Tibial artery (tissue), 4 donors: ENCODE measurements around the gene CYTH4.

Experiments
- DNase-seq, 2 donors: peaks; one replicate each; pipeline ENCODE4 v3.0.0-alpha.2; 2019
- H3K27ac ChIP-seq, 2 donors: fragments of 200-600 bp; sonication (generic) in 1 of 2; 1 replicate in 1 of 2; 2 replicates in 1 of 2; pipeline ENCODE4 v1.5.1; 2018 to 2019; ENCODE audit warnings: mild to moderate bottlenecking in 1 of 2
- H3K27me3 ChIP-seq, 2 donors: fragments of 200-600 bp; sonication (generic) in 1 of 2; one replicate each; pipeline versions ENCODE4 v1.5.1 to v1.6.0; 2016 to 2019
- H3K36me3 ChIP-seq, 3 donors: fragments of 200-600 bp; sonication (generic) in 2 of 3; one replicate each; pipeline ENCODE4 v1.5.1; 2016 to 2019; ENCODE audit warnings: mild to moderate bottlenecking in 2 of 3
- H3K4me1 ChIP-seq, 4 donors: fragments of 200-600 bp; sonication (generic) in 2 of 4; 1 replicate in 3 of 4; 2 replicates in 1 of 4; pipeline ENCODE4 v1.5.1; 2016 to 2019
- H3K4me3 ChIP-seq, 2 donors: fragments of 200-600 bp; sonication (generic) in 1 of 2; 1 replicate in 1 of 2; 2 replicates in 1 of 2; pipeline ENCODE4 v1.5.1; 2018 to 2019; ENCODE audit warnings: mild to moderate bottlenecking in 2 of 2
- H3K9me3 ChIP-seq, 3 donors: fragments of 200-600 bp; sonication (generic) in 1 of 3; one replicate each; pipeline ENCODE4 v1.5.1; 2016 to 2019
- intact Hi-C: fragments of 100-400 bp; cut with DNase I; formaldehyde crosslinking; loops from one replicate; pipeline ENCODE4 v1.15.0; 2023; ENCODE audit warnings: low total_unique reads
- TF ChIP-seq, protein P1 (sequence below), 2 experiments: fragments of 200-600 bp in 1 of 2; fragments of 450-650 bp in 1 of 2; IDR thresholded peaks; one replicate each; pipeline ENCODE4 v1.5.1; 2017 to 2019; ENCODE audit warnings: antibody characterized with exemption in 2 of 2, mild to moderate bottlenecking in 1 of 2, moderate library complexity in 1 of 2

CYTH4 gene

DNA sequence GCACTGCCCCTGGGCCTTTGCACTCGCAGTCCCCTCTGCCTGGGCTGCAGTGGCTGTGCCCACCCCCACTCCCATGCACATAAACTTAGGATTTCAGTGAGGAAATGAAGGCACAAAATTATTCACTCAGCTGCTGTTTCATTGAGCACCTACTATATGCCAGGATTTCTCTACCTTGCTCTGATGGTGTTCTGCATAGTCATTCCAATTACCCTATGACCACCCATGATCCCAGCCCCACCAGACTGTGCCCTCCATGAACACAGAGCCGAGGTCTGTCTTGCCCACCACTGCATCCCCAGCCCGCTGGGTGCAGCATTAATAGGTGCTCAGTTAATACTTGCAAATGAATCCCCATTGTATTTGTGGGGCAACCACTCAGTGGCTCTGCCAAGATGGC, 10.9 kb downstream of the CYTH4 start:
- no peak for DNase-seq
- no peaks in the 10 kb centered on the region for H3K4me1 ChIP-seq
- H3K9me3 ChIP-seq: no peaks in the 10 kb centered on the region
- TF ChIP-seq, protein P1, sequence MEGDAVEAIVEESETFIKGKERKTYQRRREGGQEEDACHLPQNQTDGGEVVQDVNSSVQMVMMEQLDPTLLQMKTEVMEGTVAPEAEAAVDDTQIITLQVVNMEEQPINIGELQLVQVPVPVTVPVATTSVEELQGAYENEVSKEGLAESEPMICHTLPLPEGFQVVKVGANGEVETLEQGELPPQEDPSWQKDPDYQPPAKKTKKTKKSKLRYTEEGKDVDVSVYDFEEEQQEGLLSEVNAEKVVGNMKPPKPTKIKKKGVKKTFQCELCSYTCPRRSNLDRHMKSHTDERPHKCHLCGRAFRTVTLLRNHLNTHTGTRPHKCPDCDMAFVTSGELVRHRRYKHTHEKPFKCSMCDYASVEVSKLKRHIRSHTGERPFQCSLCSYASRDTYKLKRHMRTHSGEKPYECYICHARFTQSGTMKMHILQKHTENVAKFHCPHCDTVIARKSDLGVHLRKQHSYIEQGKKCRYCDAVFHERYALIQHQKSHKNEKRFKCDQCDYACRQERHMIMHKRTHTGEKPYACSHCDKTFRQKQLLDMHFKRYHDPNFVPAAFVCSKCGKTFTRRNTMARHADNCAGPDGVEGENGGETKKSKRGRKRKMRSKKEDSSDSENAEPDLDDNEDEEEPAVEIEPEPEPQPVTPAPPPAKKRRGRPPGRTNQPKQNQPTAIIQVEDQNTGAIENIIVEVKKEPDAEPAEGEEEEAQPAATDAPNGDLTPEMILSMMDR (IDR thresholded peaks at IDR 0.05): no peak
- no peaks in the 10 kb centered on the region for H3K36me3 ChIP-seq
- intact Hi-C loops: no loop called here
- peaks cover 0 to 40% of the 10 kb centered on the region in 2 donors for H3K27me3 ChIP-seq
- no peak overlapping the region for H3K27ac ChIP-seq
- no peak overlapping the region for H3K4me3 ChIP-seq

- Histone ChIP-seq H3K27me3 (peaks cover 0 to 40% of the 10 kb centered on the region in 2 donors), H3K36me3 (no peaks in the 10 kb centered on the region), H3K9me3 (no peaks in the 10 kb centered on the region), H3K4me1 (no peaks in the 10 kb centered on the region), H3K27ac (no peak overlapping the region), H3K4me3 (no peak overlapping the region)
- no peak for DNase-seq
- intact Hi-C loops: no loop called here
- TF ChIP-seq, protein P1 (IDR thresholded peaks at IDR 0.05): no peak
Observed at GRCh38 chr22:37294747-37295146, 12.4 kb downstream of the CYTH4 start.

DNA sequence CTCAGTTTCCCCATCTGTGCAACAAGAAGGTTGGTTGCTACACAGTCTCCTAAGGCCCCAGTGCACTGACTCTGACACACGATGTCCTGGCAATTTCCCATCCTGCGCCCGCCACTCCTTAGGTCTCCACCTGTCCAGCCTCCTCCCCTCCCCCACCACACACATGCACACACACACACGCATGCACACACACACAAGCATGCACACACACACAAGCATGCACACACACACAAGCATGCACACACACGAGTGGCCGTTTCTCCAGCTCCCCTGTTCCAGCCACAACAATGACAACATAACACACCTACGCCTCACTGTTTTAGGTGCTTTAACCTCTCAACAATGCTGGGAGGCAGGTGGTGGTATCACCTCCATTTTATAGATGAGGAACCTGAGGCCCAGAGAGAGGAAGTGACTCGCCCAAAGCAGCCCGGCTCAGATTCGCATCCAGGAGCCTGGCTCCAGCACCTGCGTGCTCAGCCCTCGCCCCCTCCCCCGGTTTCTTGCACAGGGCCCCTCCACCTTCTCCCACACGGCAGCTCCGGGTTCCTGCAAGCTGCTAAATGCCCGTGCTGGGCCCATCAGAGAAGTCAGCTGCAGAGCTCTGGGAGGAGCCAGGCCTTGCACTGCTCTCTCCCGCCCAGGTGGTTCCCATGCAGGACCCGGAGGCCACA, 13.0 kb downstream of the CYTH4 start:
- intact Hi-C loops: no loop called here
- DNase-seq: no peak
- Histone ChIP-seq H3K9me3 (no peaks in the 10 kb centered on the region), H3K36me3 (no peaks in the 10 kb centered on the region), H3K27ac (no peak overlapping the region), H3K4me1 (no peaks in the 10 kb centered on the region), H3K4me3 (no peak overlapping the region), H3K27me3 (peaks cover 0 to 43% of the 10 kb centered on the region in 2 donors)
- TF ChIP-seq, protein P1 (IDR thresholded peaks at IDR 0.05): no peak

DNA sequence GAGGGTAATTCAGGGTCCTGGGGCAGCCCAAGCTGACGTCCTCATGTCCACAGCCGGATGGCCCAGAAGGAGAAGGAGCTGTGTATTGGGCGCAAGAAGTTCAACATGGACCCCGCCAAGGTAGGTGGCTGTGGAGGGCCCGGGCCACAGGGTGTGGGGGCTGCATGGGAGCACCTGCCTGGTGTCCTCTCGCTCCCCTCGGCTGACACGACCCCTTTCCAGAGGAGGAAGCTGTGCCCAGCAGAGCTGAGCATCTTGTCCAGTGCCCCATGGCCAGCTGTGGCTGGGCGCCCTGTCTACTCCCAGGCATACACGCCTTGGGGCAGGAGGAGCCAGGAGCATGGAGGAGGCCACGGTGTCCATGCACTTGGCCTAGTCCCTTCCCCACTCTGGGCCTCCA, 13.6 kb downstream of the CYTH4 start:
- H3K36me3 ChIP-seq: no peaks in the 10 kb centered on the region
- no peak overlapping the region for H3K27ac ChIP-seq
- TF ChIP-seq, protein P1 (IDR thresholded peaks at IDR 0.05): no peak
- H3K9me3 ChIP-seq: no peaks in the 10 kb centered on the region
- DNase-seq: no peak
- H3K4me1 ChIP-seq: no peaks in the 10 kb centered on the region
- intact Hi-C loops: no loop called here
- H3K4me3 ChIP-seq: no peak overlapping the region
- H3K27me3 ChIP-seq: peaks cover 0 to 49% of the 10 kb centered on the region in 2 donors

DNA sequence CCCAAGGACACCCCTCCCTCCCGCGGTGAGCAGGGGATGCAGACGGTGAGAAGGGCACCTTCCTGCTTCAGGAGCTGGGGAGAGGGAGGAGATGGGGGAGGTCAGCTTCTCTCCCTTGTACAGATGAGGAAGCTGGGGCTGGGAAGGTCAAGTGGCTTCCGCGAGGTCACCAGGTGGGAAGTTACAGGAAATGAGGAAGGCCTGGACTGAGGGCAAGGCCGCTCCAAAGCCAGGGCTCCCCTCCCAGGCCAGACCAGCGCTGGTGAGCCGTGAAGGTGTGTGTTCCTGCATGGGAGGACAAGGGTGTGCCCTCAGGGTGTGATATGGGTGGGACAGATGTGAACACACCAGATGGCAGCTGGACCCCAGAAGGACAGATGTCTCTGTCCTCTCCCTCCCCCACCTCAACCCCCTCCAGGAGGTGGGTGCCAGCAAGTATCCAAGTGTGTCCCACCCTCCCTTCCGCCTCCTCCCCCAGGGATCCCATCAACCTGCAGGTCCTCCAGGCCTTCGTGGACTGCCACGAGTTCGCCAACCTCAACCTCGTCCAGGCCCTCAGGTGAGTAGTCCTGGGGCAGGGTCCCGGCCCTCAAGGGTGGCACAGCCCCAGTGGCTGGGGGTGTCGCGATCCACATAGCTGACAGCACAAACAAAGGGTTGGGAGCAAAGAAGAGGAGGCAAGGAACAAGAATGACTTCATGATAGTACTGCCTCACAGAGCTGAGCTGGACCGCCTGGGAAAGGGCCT, 16.6 kb downstream of the CYTH4 start:
- intact Hi-C loops: no loop called here
- Histone ChIP-seq H3K27ac (no peak overlapping the region), H3K4me1 (no peaks in the 10 kb centered on the region)

More for the DNA sequence above, 16.6 kb downstream of the CYTH4 start:
- Histone ChIP-seq H3K9me3 (no peaks in the 10 kb centered on the region), H3K36me3 (no peaks in the 10 kb centered on the region), H3K27me3 (peaks cover 0 to 44% of the 10 kb centered on the region in 2 donors), H3K4me3 (no peak overlapping the region)
- TF ChIP-seq, protein P1 (IDR thresholded peaks at IDR 0.05): no peak
- no peak for DNase-seq
